ENCODE measurements around the gene MCU.
"Not testable (repeated sequence)": the region's sequence is repeated elsewhere in the genome, so short reads cannot be mapped to it uniquely, and the experiment has no call there.

Gene MCU

GRCh38 chr10:72764151-72764550 lies 72.2 kb downstream of the MCU start:
- DNase-seq, result no peak

GRCh38 chr10:72765051-72765745 lies 73.3 kb downstream of the MCU start:
- no peak for DNase-seq

- DNase-seq, result not testable (repeated sequence)
Measured at GRCh38 chr10:72771195-72771594, 79.3 kb downstream of the MCU start.

GRCh38 chr10:72772031-72772430 lies 80.1 kb downstream of the MCU start:
- no peak for DNase-seq

GRCh38 chr10:72779874-72780273 lies 87.9 kb downstream of the MCU start:
- DNase-seq, result no peak

GRCh38 chr10:72782649-72783330 lies 90.8 kb downstream of the MCU start:
- DNase-seq, result no peak

- DNase-seq, result no peak
Measured at GRCh38 chr10:72783410-72783833, 91.5 kb downstream of the MCU start.

- DNase-seq, result no peak
Measured at GRCh38 chr10:72784551-72785351, 92.8 kb downstream of the MCU start.

- no peak for DNase-seq
Measured at GRCh38 chr10:72785409-72785808, 93.5 kb downstream of the MCU start.

- DNase-seq, result no peak
Measured at GRCh38 chr10:72790216-72790990, 98.5 kb downstream of the MCU start.

GRCh38 chr10:72792288-72792687 lies 100.3 kb downstream of the MCU start:
- DNase-seq, result no peak

- no peak for DNase-seq
Measured at GRCh38 chr10:72793752-72794151, 101.8 kb downstream of the MCU start.

GRCh38 chr10:72794260-72794659 lies 102.3 kb downstream of the MCU start:
- DNase-seq, result no peak

GRCh38 chr10:72796042-72796441 lies 104.1 kb downstream of the MCU start:
- no peak for DNase-seq

- no peak for DNase-seq
Measured at GRCh38 chr10:72796538-72796937, 104.6 kb downstream of the MCU start.

GRCh38 chr10:72800000-72800740 lies 108.2 kb downstream of the MCU start:
- no peak for DNase-seq

GRCh38 chr10:72800741-72801092 lies 108.8 kb downstream of the MCU start:
- DNase-seq, result no peak

- DNase-seq, result no peak
Measured at GRCh38 chr10:72801263-72801868, 109.4 kb downstream of the MCU start.

GRCh38 chr10:72802332-72802731 lies 110.4 kb downstream of the MCU start:
- DNase-seq, result no peak

GRCh38 chr10:72802763-72803505 lies 111.0 kb downstream of the MCU start:
- DNase-seq, result no peak

GRCh38 chr10:72808001-72808400 lies 116.1 kb downstream of the MCU start:
- DNase-seq, result no peak

Data from CD4-positive, alpha-beta T cell treated with Interleukin-4 for 4 hours (primary cell).